Measurements from ENCODE around the gene SMPD4.
A peak's percentile ranks its signal among the peaks of the same experiment; 100 is the strongest.
"Not testable (repeated sequence)": the region's sequence is repeated elsewhere in the genome, so short reads cannot be mapped to it uniquely, and the experiment has no call there.

The SMPD4 gene, protein sequence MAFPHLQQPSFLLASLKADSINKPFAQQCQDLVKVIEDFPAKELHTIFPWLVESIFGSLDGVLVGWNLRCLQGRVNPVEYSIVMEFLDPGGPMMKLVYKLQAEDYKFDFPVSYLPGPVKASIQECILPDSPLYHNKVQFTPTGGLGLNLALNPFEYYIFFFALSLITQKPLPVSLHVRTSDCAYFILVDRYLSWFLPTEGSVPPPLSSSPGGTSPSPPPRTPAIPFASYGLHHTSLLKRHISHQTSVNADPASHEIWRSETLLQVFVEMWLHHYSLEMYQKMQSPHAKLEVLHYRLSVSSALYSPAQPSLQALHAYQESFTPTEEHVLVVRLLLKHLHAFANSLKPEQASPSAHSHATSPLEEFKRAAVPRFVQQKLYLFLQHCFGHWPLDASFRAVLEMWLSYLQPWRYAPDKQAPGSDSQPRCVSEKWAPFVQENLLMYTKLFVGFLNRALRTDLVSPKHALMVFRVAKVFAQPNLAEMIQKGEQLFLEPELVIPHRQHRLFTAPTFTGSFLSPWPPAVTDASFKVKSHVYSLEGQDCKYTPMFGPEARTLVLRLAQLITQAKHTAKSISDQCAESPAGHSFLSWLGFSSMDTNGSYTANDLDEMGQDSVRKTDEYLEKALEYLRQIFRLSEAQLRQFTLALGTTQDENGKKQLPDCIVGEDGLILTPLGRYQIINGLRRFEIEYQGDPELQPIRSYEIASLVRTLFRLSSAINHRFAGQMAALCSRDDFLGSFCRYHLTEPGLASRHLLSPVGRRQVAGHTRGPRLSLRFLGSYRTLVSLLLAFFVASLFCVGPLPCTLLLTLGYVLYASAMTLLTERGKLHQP

DNA sequence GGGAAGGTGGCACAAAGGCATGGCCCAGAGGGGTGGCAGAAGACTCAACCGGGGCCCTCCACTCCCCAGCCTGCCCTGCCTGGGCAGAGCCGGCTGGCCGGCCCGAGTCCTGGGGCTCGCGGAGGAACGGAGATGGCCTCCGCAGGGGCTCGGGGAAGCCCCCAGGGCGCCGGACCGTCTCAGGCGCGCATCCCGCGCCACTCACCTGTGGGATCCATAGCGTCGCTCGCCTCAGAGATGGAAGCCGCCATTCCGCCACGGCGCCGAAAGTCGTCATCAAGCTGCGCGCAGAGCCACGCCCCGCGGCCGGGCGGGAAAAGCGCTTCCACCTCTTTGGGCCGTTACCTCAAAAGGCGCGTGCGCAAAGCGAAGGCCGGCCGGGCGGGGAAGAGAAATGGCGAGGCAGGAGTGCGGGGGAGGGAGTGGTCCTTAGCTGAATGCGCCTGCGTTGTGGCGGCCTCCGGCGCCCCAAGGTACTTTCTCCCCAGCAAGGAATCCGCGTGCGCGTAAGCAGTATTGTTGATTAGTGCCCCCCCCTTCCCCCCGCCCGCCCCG, at the start of gene SMPD4:
Gene SMPD4 (minus strand): TSS at position 278 of the 555 bp plus-strand sequence. CDS start 5,010 bp downstream, outside the sequence.
- peak; percentile 44 for DNase-seq

DNA sequence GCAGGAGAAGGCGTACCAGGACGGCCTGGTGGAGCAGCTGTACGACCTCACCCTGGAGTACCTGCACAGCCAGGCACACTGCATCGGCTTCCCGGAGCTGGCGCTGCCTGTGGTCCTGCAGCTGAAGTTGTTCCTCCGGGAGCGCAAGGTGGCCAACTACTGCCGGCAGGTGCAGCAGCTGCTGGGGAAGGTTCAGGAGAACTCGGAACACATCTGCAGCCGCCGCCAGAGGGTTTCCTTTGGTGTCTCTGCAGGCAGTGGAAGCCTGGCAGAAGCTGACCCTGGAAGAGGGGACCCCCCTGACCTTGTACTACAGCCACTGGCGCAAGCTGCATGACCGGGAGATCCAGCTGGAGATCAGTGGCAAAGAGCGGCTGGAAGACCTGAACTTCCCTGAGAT, 49.5 kb upstream of the SMPD4 start:
- not testable (repeated sequence) for DNase-seq

GRCh38 chr2:130230376-130230775, 49.0 kb upstream of the SMPD4 start:
- not testable (repeated sequence) for DNase-seq

- not testable (repeated sequence) for DNase-seq
Measured at GRCh38 chr2:130229161-130229510, 47.7 kb upstream of the SMPD4 start.

GRCh38 chr2:130228467-130229160, 47.2 kb upstream of the SMPD4 start:
- DNase-seq = not testable (repeated sequence)

GRCh38 chr2:130228005-130228404, 46.6 kb upstream of the SMPD4 start:
- DNase-seq = not testable (repeated sequence)

DNA sequence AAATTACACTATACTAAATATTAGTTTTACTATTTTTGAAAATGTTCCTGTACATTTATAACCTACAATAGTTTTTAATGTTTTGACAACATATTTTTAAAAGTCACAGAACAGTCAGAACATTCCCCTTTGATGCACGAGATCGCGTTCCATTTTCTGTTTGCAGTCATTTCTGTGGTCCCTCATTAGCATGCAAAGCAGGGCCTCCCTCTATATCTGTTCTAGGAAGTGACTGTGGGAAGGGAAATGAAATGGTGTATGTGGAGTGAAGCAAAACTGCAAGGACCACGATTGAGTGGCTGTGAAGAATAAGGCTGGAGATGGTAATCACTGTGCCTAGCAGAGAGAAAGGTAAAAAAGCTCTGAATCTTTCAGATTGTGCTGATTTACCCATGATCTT, 41.1 kb upstream of the SMPD4 start:
- DNase-seq = not testable (repeated sequence)

- not testable (repeated sequence) for DNase-seq
Measured at GRCh38 chr2:130220505-130220904, 39.1 kb upstream of the SMPD4 start.

GRCh38 chr2:130219147-130219546, 37.7 kb upstream of the SMPD4 start:
- DNase-seq = not testable (repeated sequence)

- DNase-seq = not testable (repeated sequence)
Measured at GRCh38 chr2:130207051-130207450, 25.6 kb upstream of the SMPD4 start.

DNA sequence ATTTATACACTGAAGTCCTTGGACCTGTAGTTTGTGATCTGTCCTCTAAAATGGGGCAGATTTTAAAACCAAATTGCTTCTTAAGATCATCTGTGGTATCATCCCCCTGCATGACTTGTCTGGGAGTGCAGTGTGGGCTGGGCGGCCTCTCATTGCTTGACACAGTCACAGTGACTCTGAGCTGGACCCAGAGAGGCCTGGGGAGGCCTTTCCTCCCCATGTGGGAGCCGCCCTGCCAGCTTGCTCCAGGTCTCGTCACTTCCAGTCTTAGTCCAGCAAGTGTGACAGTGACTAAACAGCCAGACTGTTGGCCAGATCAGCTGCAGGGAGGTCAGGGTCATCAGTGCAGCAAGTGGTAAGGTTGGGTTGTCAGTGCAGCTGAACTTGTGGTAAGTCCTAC, 21.7 kb upstream of the SMPD4 start:
- DNase-seq = not testable (repeated sequence)

GRCh38 chr2:130202518-130202917, 21.1 kb upstream of the SMPD4 start:
- DNase-seq = not testable (repeated sequence)

DNA sequence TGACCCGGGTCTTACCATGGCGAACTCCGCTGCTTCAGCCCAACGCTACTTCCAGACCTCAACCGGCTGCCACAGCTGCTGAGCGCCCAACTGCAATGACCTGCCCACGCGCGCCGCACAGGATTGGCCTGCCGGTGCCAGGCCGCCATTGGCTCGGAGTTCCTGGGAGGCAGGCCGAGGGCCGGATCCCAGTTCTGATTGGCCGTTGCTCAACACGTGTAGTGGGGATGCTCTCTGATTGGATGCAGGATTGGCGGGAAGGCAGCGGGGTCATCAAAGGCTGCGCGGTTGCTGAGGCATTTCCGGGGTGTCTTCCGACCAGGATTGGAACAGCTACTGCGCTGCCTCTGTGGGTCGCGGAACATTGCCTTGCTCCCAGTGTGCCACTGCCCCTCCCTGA, 16.9 kb upstream of the SMPD4 start, which contains the start of gene TUBA3E:
Gene TUBA3E (minus strand): TSS at position 97 of the 400 bp plus-strand sequence. CDS start 79 bp downstream, at position 18.
- DNase-seq = no peak

DNA sequence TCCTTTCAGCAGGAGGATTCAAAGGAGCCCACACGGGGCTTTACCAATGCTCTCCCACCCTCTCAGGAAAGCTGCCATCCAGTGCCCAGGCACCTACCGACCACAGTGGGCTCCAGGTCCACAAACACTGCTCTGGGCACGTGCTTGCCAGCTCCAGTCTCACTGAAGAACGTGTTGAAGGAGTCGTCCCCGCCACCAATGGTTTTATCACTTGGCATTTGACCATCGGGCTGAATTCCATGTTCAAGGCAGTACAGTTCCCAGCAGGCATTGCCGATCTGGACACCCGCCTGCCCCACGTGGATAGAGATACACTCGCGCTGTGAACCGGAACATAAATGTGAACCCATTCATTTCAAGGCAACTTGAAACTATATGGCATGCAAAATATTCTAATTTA, 14.7 kb upstream of the SMPD4 start:
- not testable (repeated sequence) for DNase-seq

- DNase-seq = not testable (repeated sequence)
Measured at GRCh38 chr2:130195089-130195635, 13.8 kb upstream of the SMPD4 start.

DNA sequence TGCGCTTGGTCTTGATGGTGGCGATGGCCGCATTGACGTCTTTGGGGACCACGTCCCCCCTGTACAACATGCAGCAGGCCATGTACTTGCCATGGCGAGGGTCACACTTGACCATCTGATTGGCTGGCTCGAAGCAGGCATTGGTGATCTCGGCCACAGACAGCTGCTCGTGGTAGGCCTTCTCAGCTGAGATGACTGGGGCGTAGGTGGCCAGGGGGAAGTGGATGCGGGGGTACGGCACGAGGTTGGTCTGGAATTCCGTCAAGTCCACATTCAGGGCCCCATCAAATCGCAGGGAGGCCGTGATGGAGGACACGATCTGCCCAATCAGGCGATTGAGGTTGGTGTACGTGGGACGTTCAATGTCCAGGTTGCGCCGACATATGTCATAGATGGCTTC, 12.4 kb upstream of the SMPD4 start:
- not testable (repeated sequence) for DNase-seq

- not testable (repeated sequence) for DNase-seq
Measured at GRCh38 chr2:130192451-130192850, 11.0 kb upstream of the SMPD4 start.

DNA sequence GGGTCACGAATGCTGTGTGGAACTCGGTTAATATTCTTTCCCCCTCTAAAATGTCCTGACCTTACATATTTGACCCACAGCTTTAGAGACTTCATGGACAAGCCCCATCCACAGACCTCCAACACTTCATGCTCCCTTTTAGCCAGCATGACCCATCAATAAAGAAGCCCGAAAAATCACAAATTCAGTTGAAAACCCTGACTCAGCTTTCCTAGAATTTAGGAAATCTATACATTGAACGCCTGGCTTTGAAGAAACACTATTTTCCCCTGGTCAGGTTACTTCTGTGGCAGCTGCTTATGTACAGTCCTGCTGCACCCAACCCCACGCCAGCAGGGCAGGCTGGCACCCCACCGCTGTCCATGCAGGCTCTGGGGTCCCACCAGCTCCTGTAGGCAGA, 9.9 kb upstream of the SMPD4 start:
- DNase-seq = not testable (repeated sequence)

- no peak for DNase-seq
Measured at GRCh38 chr2:130190237-130190636, 8.8 kb upstream of the SMPD4 start.

DNA sequence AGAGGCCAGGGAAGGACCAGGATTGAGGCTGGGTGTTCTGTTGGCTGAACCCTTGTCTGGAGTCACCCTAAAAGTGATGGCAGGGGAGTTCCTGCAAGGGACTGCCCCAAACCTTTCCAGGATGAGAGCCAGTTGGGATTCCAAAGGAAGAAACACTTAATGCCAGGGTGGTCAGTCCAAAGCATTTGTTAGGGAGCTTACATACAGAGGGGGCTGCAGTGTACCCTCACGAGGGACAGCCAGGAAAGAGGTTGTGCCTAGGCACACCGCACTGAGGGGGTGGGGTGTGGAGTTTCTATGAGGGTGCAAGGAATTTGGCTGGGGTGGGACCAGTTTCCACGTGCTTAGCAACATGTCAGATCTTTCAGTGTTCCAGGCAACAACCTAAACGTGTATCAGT, 7.6 kb upstream of the SMPD4 start:
- DNase-seq = not testable (repeated sequence)

DNA sequence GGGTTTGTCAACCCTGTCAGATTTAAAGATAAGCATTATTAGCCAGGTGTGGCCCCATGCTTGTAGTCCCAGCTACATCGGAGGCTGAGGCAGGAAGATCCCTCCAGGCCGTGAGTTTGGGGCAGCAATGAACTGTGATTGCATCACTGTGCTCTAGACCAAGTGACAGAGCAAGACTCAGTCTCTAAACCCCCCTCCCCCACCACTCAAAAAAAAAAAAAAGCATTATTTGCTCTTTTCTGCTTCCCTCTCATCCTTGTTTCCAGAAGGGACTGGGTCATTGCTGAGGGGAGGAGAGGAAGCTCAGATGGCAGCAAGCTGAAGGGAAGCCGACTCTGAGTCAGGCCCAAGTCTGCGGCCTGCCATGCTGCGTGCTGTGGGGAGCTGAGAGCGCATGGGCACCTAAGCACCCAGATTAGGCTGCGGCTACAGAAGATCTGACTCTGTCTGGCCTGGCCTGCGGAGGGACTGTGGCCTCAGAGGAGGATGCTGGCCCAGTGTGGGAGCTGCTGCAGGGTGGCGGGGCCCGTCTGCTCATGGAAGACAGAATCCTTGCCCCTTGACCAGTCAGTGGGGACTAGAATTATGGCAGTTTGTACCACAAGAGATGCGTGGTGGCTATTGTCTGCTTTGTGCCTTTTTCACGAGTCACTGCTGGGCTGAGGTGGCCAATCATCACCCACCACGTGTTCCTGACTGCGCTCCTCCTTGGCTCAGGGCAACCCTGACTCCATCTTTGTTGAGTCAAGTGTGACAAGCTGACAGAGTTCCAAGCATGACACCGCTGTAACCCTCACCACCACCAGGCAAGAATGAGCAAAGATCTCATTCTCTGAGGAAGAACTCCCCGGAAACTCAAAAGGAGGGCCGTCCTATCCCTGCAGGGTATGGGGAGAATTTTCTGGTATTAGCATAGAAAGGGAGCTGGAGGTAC, 6.7 kb upstream of the SMPD4 start:
- DNase-seq = not testable (repeated sequence)
